A673 (cell line): Measurements from ENCODE around the gene CCNDBP1. TPM values are rescaled to one million over a fixed set of nuclear protein-coding genes. Genes with fewer than 3 reads are reported as not detected.

Experiments used
- BruUV-seq: library from RNA; stranded (reverse); fragments of 400-500 nt; replicated peaks from 2 replicates; lab custom pipeline; 2021; lab: Mats Ljungman, UMichigan
- CTCF ChIA-PET: fragments of 300-600 bp; sonication (Branson Sonifier 250); formaldehyde crosslinking; loops from one replicate; lab custom pipeline; 2022; ENCODE audit warnings: antibody characterized with exemption; lab: Charles Lee
- POLR2A ChIA-PET: fragments of 300-600 bp; sonication (Branson Sonifier 250); formaldehyde crosslinking; loops from one replicate; lab custom pipeline; 2022; ENCODE audit warnings: antibody characterized with exemption; ENCODE audit not compliant: low non-redundant PET; lab: Charles Lee
- DNase-seq: peaks from one replicate; pipeline ENCODE4 v3.0.0-alpha.2; 2015; ENCODE audit warnings: low spot score
- H3K27ac ChIP-seq: fragments of 200-600 bp; sonication (generic); 2 replicates; pipeline ENCODE4 v1.5.1; 2016; ENCODE audit warnings: mixed run types, low read depth, mild to moderate bottlenecking, mixed read lengths, antibody characterized with exemption, low read length; ENCODE audit not compliant: poor library complexity, severe bottlenecking
- H3K27me3 ChIP-seq: fragments of 200-600 bp; sonication (generic); replicated peaks from 2 replicates; pipeline ENCODE4 v1.6.1; 2017; ENCODE audit warnings: mixed run types, low read depth, mild to moderate bottlenecking, mixed read lengths, antibody characterized with exemption, low read length; ENCODE audit not compliant: insufficient read depth, poor library complexity
- H3K36me3 ChIP-seq: fragments of 200-600 bp; sonication (generic); 2 replicates; pipeline ENCODE4 v1.6.1; 2016; ENCODE audit warnings: mixed run types, mild to moderate bottlenecking, mixed read lengths, antibody characterized with exemption, low read length; ENCODE audit not compliant: insufficient read depth, poor library complexity, severe bottlenecking
- H3K4me1 ChIP-seq: fragments of 200-600 bp; sonication (generic); 2 replicates; pipeline ENCODE4 v1.6.1; 2017; ENCODE audit warnings: mixed run types, mild to moderate bottlenecking, mixed read lengths, antibody characterized with exemption, low read length; ENCODE audit not compliant: insufficient read depth, poor library complexity, severe bottlenecking
- H3K4me3 ChIP-seq: fragments of 200-600 bp; sonication (generic); 2 replicates; pipeline ENCODE4 v1.5.1; 2016; ENCODE audit warnings: low read depth, mixed run types, mild to moderate bottlenecking, mixed read lengths, low read length; ENCODE audit not compliant: poor library complexity, severe bottlenecking
- H3K9me3 ChIP-seq: fragments of 200-600 bp; sonication (generic); 2 replicates; pipeline ENCODE4 v1.6.1; 2016; ENCODE audit warnings: mixed run types, low read depth, mild to moderate bottlenecking, mixed read lengths, antibody characterized with exemption, low read length; ENCODE audit not compliant: poor library complexity, severe bottlenecking
- CTCF ChIP-seq: fragments of 300-800, 200-600 bp; sonication (generic); conservative IDR thresholded peaks from 2 replicates; pipeline ENCODE4 v1.5.1; 2017; ENCODE audit warnings: low read depth, mild to moderate bottlenecking, antibody characterized with exemption, low read length, moderate library complexity, mixed read lengths
- EZH2 ChIP-seq: fragments of 200-600 bp; sonication (generic); IDR thresholded peaks from 2 replicates; pipeline ENCODE4 v1.6.1; 2017; ENCODE audit warnings: borderline replicate concordance, low read depth, mild to moderate bottlenecking, mixed read lengths, antibody characterized with exemption, low read length; ENCODE audit not compliant: poor library complexity, severe bottlenecking
- intact Hi-C: fragments of 100-400 bp; cut with micrococcal nuclease; formaldehyde crosslinking; loops from one replicate; pipeline ENCODE4 v1.10.0; 2022; ENCODE audit not compliant: unreplicated experiment
- total RNA-seq: library from RNA; stranded (reverse); gene quantifications from 2 replicates; pipeline ENCODE4 v1.2.3, GENCODE V29; 2021

The CCNDBP1 gene
- total RNA-seq, 1 experiment from 2014 or later: 16.7 TPM

GRCh38 chr15:43235536-43235935, 50.3 kb downstream of the CCNDBP1 start:
- Histone ChIP-seq H3K27ac (no peak overlapping the region), H3K9me3 (no peaks in the 10 kb centered on the region), H3K4me3 (no peak overlapping the region), H3K36me3 (no peaks in the 10 kb centered on the region), H3K4me1 (no peaks in the 10 kb centered on the region), H3K27me3 (no peaks in the 10 kb centered on the region)
- ChIA-PET CTCF (no interaction called here), POLR2A (no interaction called here)
- intact Hi-C loops: no loop called here
- no TSS peak for BruUV-seq
- TF ChIP-seq CTCF (no peak), EZH2 (no peak)
- no peak for DNase-seq

DNA sequence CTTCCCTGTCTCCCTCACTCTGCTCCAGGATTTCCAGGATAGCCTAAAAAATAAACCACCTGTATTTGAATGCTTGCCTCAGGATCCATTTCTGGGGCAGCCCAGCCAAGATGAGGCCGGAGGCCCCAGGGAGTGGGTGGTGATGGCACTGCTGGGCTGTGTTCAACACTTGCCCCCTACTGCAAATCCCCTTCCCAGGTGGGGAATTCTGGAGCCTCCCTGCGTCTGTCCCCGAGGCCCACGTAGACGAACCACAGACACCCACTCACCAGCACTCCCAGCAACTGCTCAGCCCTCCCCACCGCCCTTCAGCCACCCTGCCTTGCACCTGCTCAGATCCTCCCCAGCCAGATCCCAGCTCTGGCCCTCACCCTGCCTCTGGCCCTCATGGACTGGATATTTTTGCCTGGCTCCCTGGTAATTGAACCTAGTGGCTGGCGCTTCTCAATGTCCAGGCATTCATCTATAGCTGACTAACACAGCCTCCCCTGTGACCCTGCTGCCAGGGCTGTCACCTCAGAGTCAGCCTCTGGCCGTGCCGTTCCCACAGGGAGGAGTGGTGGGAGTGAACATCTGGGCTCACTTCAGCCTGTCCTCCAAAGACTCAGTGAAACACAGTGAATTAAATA, 52.8 kb downstream of the CCNDBP1 start:
- intact Hi-C loops: no loop called here

DNA sequence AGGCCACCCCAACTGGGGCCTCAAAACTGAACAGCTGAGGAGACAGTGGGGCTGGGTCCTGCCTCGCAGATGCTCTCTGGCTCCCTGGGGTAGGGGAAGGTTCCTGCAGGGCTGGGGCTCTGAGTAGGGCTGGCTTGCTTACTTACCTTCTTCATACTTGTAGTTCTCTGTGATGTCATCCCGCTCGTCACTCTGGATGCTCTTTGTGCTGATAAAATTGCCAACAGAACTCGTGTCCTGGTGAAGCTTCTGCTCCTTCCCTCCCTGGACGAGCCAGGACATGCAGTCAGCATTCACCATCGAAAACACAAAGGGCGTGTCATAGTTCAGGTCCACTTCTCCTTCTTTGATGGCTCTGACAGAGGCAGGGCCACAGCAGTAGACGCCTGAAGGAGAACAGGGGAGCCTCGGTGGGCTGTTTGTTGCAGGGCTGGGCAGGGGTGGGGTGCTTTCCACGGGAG, 53.5 kb downstream of the CCNDBP1 start:
- TF ChIP-seq CTCF (no peak), EZH2 (no peak)
- BruUV-seq: no TSS peak
- ChIA-PET CTCF (no interaction called here), POLR2A (no interaction called here)
- Histone ChIP-seq H3K9me3 (no peaks in the 10 kb centered on the region), H3K27me3 (no peaks in the 10 kb centered on the region), H3K4me3 (no peak overlapping the region), H3K27ac (no peak overlapping the region), H3K4me1 (no peaks in the 10 kb centered on the region), H3K36me3 (no peaks in the 10 kb centered on the region)
- DNase-seq: no peak
- intact Hi-C loops: no loop called here

More for the DNA sequence above, 52.8 kb downstream of the CCNDBP1 start:
- ChIA-PET POLR2A (no interaction called here), CTCF (no interaction called here)
- H3K4me1 ChIP-seq: no peaks in the 10 kb centered on the region
- no peak overlapping the region for H3K27ac ChIP-seq
- H3K36me3 ChIP-seq: no peaks in the 10 kb centered on the region
- H3K4me3 ChIP-seq: no peak overlapping the region
- no peak for DNase-seq
- BruUV-seq: no TSS peak
- H3K27me3 ChIP-seq: no peaks in the 10 kb centered on the region
- TF ChIP-seq CTCF (no peak), EZH2 (no peak)
- no peaks in the 10 kb centered on the region for H3K9me3 ChIP-seq
